AG20443 (cell line): ENCODE data around the gene JAG2.

Experiments used
- DNase-seq: peaks from one replicate; pipeline ENCODE4 v3.0.0; 2012; ENCODE audit warnings: low spot score, mixed read lengths

JAG2 gene

GRCh38 chr14:105151084-105151837, 17.3 kb downstream of the JAG2 start:
- DNase-seq: no peak

DNA sequence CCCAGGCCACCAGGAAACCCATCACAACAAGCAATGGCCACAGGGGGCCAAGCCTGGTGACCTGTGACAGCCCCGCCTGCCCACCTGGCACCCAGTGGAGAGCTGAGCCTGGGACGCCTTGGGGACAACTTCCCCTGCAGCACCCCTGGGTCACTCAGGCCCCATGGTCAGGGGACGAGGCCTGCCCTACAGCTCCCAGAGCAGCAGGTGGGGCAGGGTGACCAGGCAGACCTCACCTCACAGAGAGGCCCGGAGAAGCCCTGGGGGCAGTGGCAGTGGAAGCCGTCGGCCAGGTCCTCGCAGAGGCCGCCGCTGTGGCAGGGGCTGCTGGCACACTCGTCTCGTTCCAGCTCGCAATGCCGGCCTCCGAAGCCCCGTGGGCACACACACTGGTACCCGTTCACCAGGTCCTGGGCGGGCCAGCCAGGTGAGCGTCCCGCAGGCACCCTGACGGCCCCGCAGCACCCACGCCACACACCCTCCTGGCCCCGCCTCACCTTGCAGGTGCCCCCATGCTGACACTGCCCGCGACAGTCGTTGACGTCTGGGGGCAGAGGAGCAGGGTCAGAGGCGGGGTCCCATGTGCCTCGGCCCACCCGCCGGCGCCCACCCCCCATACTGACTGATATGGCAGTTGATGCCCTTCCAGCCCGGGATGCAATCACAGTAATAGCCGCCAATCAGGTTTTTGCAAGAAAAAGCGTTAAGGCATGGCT, 18.1 kb downstream of the JAG2 start:
- no peak for DNase-seq

DNA sequence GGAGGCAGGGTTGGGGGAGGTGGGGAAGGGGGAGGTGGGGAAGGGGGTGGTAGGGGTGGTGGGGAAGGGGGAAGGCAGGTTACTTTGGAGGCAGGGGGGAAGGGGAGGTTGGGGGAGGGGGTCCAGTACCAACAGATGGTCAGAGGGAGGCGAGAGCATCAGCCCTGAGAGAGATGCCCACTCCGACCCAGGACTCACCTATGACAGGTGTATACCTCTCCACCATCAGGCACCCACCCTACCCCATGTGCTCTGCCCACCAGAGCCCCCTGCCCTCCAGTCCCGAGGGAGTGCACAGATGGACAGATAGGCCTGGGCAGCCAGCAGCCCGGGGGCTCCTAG, 18.6 kb downstream of the JAG2 start:
- no peak for DNase-seq

DNA sequence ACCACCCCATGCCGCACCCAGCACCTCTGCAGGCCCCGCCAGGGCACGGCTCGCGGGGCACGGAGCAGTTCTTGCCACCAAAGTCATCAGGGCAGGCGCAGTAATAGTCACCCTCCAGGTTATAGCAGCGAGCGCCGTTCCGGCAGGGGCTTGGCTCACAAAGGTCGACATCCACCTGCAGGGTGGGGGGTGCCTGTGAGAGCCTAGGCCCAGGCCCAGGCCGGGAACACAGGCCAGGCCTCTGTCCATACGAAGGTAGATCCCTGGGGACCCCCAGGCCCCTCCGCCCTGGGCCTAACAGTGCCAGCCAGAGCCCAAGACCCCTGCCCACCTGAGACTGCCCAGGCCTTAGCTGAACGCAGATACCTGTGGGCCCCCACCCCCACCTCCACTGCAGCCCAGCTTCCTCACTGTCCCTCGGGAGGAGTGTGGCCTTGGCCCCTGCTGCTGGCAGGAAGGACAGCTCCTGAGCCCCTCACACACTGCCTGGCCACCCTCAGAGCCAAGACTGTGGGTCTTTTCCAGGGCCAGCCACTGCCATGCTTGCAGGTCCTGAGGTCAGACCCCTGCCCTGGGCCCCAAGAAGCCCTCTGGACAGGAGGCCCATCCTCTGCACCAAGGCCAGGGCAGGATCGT, 19.3 kb downstream of the JAG2 start:
- DNase-seq: no peak

DNA sequence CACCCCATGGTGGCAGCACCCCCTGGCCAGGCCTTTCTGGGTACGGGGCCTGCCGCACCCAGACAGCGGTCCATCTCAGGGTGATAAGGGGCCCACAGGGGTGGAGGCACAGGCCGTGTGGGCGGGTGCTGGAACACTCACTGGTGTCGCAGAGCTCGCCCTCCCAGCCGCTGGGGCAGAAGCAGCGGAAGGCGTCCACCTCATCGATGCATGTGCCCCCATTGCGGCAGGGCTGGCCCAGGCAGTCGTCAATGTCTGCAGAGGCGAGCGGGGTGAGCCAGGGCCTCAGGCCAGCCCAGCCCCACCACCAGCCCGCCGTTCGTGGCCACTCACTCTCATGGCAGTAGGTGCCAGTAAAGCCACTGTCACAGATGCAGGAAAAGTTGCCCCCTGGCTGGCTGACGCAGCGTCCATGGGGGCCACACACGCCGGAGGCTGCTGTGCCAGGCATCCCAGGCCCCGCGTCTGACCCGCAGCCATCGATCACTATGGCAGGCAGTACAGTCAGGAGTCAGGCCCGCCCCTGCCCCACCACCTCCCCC, 19.9 kb downstream of the JAG2 start:
- no peak for DNase-seq

DNA sequence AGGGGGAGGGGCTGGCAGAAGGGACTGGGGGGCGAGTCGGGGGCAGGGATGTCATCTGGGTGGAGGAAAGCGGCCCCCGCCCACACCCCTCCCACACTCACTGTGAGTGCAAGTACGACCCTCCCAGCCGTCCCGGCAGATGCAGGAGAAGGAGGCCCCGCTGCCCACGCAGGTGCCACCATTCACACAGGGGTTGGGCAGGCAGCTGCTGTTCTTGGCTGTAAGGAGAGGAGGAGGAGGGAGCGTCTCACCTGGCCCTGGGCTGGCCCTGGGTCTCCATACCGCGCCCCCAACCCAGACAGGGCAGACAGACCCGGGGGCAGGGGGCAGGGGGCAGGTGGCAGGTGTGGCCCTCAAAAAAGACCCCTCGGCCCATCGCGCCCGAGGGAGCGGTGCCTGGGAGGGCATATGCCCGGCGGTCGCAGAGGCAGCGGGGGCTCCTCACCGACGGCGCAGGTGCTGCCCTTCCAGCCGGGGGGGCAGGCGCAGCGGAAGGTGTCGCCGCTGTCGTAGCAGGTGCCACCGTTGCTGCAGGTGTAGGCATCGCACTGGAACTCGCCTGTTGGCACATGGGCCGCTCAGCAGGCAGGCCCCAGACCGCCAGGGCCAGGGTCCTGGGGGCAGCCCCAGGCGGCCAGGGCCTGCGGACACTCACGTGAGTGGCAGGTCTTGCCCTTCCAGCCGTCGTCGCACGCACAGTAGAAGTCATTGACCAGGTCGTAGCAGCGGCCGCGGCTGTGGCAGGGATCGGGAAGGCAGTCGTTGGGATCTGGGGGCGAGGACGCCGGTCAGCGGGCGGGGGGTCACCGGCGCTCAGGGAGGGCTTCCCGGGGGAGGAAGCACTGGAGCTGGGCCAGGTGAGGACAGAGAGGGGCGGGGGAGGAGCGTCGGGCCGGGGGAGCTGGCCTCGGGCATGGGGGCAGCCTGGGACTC, 20.6 kb downstream of the JAG2 start:
- no peak for DNase-seq

DNA sequence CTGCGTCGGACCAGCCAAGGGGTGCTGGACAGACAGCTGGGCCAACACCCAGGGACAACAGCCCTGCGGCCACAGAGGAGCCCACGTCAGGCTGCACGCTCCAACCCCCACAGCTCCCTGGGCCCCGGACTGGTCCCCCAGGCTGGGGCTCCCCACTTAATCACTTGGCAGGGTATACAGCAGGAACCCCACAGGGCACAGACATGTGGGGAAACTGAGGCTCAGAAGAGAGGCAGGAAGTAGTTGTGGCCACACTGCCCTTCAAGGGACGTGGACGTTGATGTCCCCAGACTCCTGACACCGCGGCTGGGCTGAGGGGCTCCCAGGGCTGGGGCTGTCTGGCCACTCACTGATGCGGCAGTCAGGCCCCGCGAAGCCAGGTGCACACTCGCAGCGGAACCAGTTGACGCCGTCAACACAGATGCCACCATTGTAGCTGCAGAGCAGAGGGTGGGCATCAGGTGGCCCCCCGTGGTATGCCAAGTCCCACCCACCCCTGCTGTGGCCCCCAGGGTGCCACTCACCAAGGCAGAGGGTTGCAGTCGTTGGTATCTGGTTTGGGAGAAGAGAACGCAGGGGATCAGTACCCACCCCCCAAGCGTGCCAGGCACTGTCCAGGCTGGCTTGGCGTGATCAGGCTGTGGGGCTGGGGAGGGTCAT, 21.5 kb downstream of the JAG2 start:
- DNase-seq: no peak

GRCh38 chr14:105146181-105146975, 22.2 kb downstream of the JAG2 start:
- DNase-seq: no peak

- no peak for DNase-seq
Observed at GRCh38 chr14:105145381-105146180, 23.0 kb downstream of the JAG2 start.

- DNase-seq: no peak
Observed at GRCh38 chr14:105144666-105145380, 23.8 kb downstream of the JAG2 start.

GRCh38 chr14:105144026-105144665, 24.4 kb downstream of the JAG2 start:
- no peak for DNase-seq

DNA sequence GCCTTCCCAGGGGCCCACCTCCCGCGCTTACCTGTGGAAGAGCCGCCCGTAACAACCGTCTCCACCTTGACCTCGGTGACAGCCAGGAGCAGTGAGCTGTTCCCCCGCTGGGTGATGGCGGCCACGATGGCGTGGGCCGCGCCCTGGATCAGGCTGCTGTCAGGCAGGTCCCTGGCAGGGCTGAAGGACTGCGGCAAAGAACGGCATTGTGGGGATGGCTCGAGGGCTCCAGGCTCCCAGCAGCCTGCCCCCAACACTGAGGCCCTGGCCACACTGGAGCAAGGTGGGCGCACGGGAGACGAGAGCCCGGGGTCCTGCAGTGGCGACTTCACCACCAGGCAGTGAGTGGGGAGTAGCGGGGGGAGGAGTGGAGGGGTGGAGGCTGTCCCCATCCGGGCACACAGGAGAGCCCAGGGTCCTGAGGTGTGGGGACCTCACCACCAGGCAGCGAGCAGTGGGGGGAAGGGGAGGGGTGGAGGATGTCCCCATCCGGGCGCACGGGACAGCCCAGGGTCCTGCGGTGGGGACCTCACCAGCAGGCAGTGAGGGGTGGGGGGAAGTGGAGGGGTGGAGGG, 25.0 kb downstream of the JAG2 start:
- DNase-seq: no peak

DNA sequence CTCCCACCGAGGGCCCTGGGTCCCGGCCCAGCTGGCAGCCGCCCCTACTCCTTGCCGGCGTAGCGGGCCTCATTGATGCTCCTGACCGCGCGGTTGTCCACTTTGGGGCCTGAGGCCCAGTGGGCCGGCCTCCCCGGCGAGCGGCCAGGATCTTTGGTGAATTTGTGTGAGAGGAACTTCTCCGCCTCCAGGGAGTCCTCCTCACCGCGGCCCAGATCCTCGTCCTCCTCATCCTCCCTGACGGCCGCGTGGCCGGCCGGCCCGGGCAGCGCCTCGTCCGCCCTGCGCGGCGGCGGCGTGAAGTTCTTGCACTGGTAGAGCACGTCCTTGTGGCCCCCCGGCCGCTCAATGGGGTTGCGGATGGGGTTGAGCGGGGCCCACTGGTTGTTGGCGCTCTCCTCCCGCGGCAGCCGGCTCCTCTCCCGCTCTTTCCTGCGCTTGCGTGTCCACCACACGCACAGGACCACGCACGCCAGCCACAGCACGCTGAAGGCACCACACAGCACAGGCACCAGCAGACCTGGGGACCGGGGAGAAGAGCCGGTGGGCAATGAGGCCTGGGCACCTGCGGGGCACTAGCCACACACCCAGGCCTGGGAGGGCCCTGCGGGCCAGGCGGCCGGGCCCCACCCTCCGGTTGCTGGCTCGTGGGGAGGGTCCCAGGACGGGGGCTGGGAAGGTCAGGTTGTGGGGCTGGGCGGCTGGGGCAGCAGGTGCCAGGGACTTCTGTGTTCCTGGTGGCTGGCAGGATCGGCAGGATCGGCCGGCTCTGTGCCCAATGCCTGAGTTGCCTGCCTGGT, 25.7 kb downstream of the JAG2 start:
- DNase-seq: no peak

DNA sequence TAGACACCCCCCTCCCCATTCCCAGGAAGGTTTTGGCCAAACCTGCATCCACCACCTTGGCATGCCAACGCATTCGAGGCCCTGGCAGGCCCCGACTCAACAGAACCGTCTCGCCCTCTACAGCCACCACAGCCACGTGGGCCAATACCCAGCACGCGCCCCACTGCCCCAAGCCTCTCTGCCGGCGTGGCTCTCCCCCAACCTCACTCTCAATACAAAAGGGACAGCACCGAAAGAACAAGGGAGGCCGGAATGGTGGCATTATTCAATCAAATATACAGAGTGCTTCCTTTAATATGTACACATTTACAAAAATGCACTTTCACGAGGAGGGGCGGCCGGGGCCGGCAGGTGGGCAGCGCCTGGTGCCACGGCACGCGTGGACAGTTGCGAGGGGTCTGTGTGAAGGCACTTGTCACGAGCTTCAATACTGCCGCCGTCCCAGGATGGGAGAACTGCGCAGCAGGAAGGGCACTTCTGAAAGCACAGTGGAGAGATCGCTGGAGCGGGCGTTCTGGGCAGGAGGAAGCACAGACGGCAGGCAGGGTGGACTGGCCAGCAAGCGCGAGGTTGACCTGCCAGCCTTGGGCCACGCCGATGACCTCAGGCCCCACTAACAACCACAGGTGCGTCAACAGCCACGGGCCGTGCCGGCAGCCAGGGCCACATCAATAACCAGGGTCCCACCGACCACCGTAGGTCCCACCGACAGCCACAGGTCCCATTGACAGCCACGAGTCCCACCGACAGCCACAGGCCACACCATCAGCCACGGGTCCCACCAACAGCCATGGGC, 26.9 kb downstream of the JAG2 start:
- no peak for DNase-seq

- DNase-seq: no peak
Observed at GRCh38 chr14:105141026-105141425, 27.6 kb downstream of the JAG2 start.

GRCh38 chr14:105140581-105140980, 28.0 kb downstream of the JAG2 start:
- no peak for DNase-seq
